GM18507 (cell line): ENCODE data around the gene KIRREL3.
A peak's percentile ranks its signal among the peaks of the same experiment; 100 is the strongest.

ENCODE experiments used
- DNase-seq: peaks from one replicate; pipeline ENCODE4 v3.0.0; 2011; ENCODE audit warnings: low read depth; ENCODE audit not compliant: insufficient read length; ENCODE audit errors: extremely low spot score
- FAIRE-seq: peaks from 2 replicates; lab custom pipeline; 2011; peaks lifted over from hg19 to GRCh38; lab: Jason Lieb, UNC

Gene KIRREL3

GRCh38 chr11:126417091-126417862 is 583.3 kb downstream of the KIRREL3 start:
- no peak for DNase-seq
- no peak for FAIRE-seq

GRCh38 chr11:126416542-126417090 is 584.0 kb downstream of the KIRREL3 start:
- DNase-seq: peak; percentile 84
- FAIRE-seq: peak; percentile 69

- no peak for FAIRE-seq
- DNase-seq: no peak
These were observed 584.7 kb downstream of the KIRREL3 start for GRCh38 chr11:126415669-126416420.

- DNase-seq (no peak), FAIRE-seq (no peak)
These were observed 585.4 kb downstream of the KIRREL3 start for GRCh38 chr11:126415128-126415527.

- FAIRE-seq (no peak), DNase-seq (no peak)
These were observed 586.0 kb downstream of the KIRREL3 start for GRCh38 chr11:126414615-126415014.

- no peak for FAIRE-seq
- no peak for DNase-seq
These were observed 586.6 kb downstream of the KIRREL3 start for GRCh38 chr11:126413843-126414405.

- no peak for DNase-seq
- no peak for FAIRE-seq
These were observed 587.1 kb downstream of the KIRREL3 start for GRCh38 chr11:126413426-126413825.

- no peak for DNase-seq
These were observed 588.6 kb downstream of the KIRREL3 start for GRCh38 chr11:126411971-126412381.

GRCh38 chr11:126410649-126411048 is 589.9 kb downstream of the KIRREL3 start:
- DNase-seq (no peak), FAIRE-seq (no peak)

More at GRCh38 chr11:126411971-126412381, 588.6 kb downstream of the KIRREL3 start:
- FAIRE-seq: no peak

- FAIRE-seq (no peak), DNase-seq (no peak)
These were observed 591.0 kb downstream of the KIRREL3 start for GRCh38 chr11:126409620-126409985.

GRCh38 chr11:126408901-126409619 is 591.5 kb downstream of the KIRREL3 start:
- no peak for DNase-seq
- no peak for FAIRE-seq

GRCh38 chr11:126408496-126408895 is 592.1 kb downstream of the KIRREL3 start:
- DNase-seq (no peak), FAIRE-seq (no peak)

GRCh38 chr11:126407682-126408288 is 592.8 kb downstream of the KIRREL3 start:
- FAIRE-seq (no peak), DNase-seq (no peak)

- FAIRE-seq (no peak), DNase-seq (no peak)
These were observed 593.5 kb downstream of the KIRREL3 start for GRCh38 chr11:126407101-126407521.

- DNase-seq (no peak), FAIRE-seq (no peak)
These were observed 594.2 kb downstream of the KIRREL3 start for GRCh38 chr11:126406368-126406767.

- no peak for FAIRE-seq
- DNase-seq: no peak
These were observed 594.7 kb downstream of the KIRREL3 start for GRCh38 chr11:126405906-126406305.

- no peak for DNase-seq
- no peak for FAIRE-seq
These were observed 595.2 kb downstream of the KIRREL3 start for GRCh38 chr11:126405374-126405773.

GRCh38 chr11:126404367-126404766 is 596.2 kb downstream of the KIRREL3 start:
- FAIRE-seq (no peak), DNase-seq (no peak)

- FAIRE-seq (peak; percentile 83), DNase-seq (peak; percentile 49)
These were observed 596.9 kb downstream of the KIRREL3 start for GRCh38 chr11:126403658-126404057.
